K562 (cell line): ENCODE data around the gene ELK1. TPM values are rescaled to one million over a fixed set of nuclear protein-coding genes. Genes with fewer than 3 reads are reported as not detected.

Source experiments
- ATAC-seq: fragments of 200-7000 bp; cut with Tn5 transposase; 3 replicates; pipeline ENCODE4 v1.9.1; 2020; ENCODE audit warnings: moderate library complexity
- BruUV-seq: library from RNA; stranded (reverse); fragments of 400-500 nt; replicated peaks from 2 replicates; lab custom pipeline; 2021; lab: Mats Ljungman, UMichigan
- CTCF ChIA-PET: fragments of 300-600 bp; formaldehyde crosslinking; extraction: SDS; loops from one replicate; lab custom pipeline; 2021; ENCODE audit warnings: low intra/inter-chr PET ratio; lab: Yijun Ruan, JAX
- POLR2A ChIA-PET: fragments of 300-600, 350-650 bp; sonication (Branson Sonifier 250); formaldehyde crosslinking; extraction: SDS; loops from one replicate; lab custom pipeline; 2021; ENCODE audit warnings: antibody characterized with exemption, inconsistent platforms; lab: Yijun Ruan, JAX
- DNase-seq, 4 experiments: peaks; one replicate each; pipeline versions ENCODE4 v3.0.0 to v3.0.0-alpha.2; 2011 to 2018; ENCODE audit warnings: low spot score in 3 of 4, mixed read lengths in 3 of 4; ENCODE audit errors: extremely low read depth in 1 of 4
- FAIRE-seq: peaks from 2 replicates; lab custom pipeline; 2011; peaks lifted over from hg19 to GRCh38; lab: Jason Lieb, UNC
- H2AFZ ChIP-seq: 2 replicates; pipeline ENCODE4 v1.6.0; 2011; ENCODE audit warnings: low read depth, low read length, control low read depth, inconsistent platforms
- H3K27ac ChIP-seq: fragments of 200-600 bp; 3 replicates; pipeline ENCODE4 v1.8.0; 2011; ENCODE audit warnings: low read depth, mild to moderate bottlenecking, control low read depth, inconsistent platforms, low read length, moderate library complexity, mixed read lengths; ENCODE audit errors: extremely low read depth
- H3K27me3 ChIP-seq, 2 experiments: fragments of 300-600 bp in 1 of 2; 2 replicates in 1 of 2; 3 replicates in 1 of 2; pipeline versions ENCODE4 v1.6.0 to v1.8.0; 2011; ENCODE audit warnings: inconsistent platforms in 2 of 2, low read length in 2 of 2, mild to moderate bottlenecking in 1 of 2, mixed read lengths in 1 of 2, moderate library complexity in 1 of 2; ENCODE audit not compliant: control insufficient read depth in 2 of 2, insufficient read depth in 2 of 2
- H3K36me3 ChIP-seq: fragments of 300-600 bp; 3 replicates; pipeline ENCODE4 v1.8.0; 2011; ENCODE audit warnings: mild to moderate bottlenecking, low read length, inconsistent platforms; ENCODE audit not compliant: control insufficient read depth, insufficient read depth
- H3K4me1 ChIP-seq, 2 experiments: fragments of 200-600 bp in 1 of 2; replicated peaks in 1 of 2; 2 replicates in 1 of 2; 3 replicates in 1 of 2; pipeline versions ENCODE4 v1.5.1 to v1.8.0; 2011; ENCODE audit warnings: inconsistent platforms in 2 of 2, low read length in 2 of 2, mild to moderate bottlenecking in 1 of 2, mixed read lengths in 1 of 2, moderate library complexity in 1 of 2; ENCODE audit not compliant: control insufficient read depth in 2 of 2, insufficient read depth in 2 of 2
- H3K4me2 ChIP-seq: 2 replicates; pipeline ENCODE4 v1.6.1; 2011; ENCODE audit warnings: low read length, control low read depth, inconsistent platforms, mixed read lengths; ENCODE audit not compliant: insufficient read depth
- H3K4me3 ChIP-seq: fragments of 200-600 bp; sonication (generic), shearing (Covaris generic); 2 replicates; pipeline ENCODE4 v1.5.1; 2016; ENCODE audit warnings: control low read depth, inconsistent platforms
- H3K79me2 ChIP-seq: fragments of 200-600 bp; 3 replicates; pipeline ENCODE4 v1.8.0; 2011; ENCODE audit warnings: low read length, inconsistent platforms; ENCODE audit not compliant: control insufficient read depth, insufficient read depth
- H3K9ac ChIP-seq, 2 experiments: 2 replicates each; pipeline versions ENCODE4 v1.6.0 to v1.6.1; 2011; ENCODE audit warnings: low read depth in 2 of 2, low read length in 2 of 2, control low read depth in 1 of 2, inconsistent platforms in 1 of 2, mild to moderate bottlenecking in 1 of 2, mixed read lengths in 1 of 2; ENCODE audit not compliant: insufficient read depth in 1 of 2
- H3K9me1 ChIP-seq: one replicate; pipeline ENCODE4 v1.6.0; 2011; ENCODE audit warnings: inconsistent platforms, mild to moderate bottlenecking, low read length, moderate library complexity; ENCODE audit not compliant: control insufficient read depth, insufficient read depth
- H3K9me3 ChIP-seq: replicated peaks from 2 replicates; pipeline ENCODE4 v1.5.1; 2011; ENCODE audit warnings: low read depth, low read length, inconsistent platforms; ENCODE audit not compliant: control insufficient read depth, insufficient read depth
- H4K20me1 ChIP-seq: replicated peaks from 2 replicates; pipeline ENCODE4 v1.6.1; 2011; ENCODE audit warnings: low read length, inconsistent platforms, mixed read lengths; ENCODE audit not compliant: control insufficient read depth, insufficient read depth
- ARID3B ChIP-seq: fragments of 250-450 bp; sonication (Bioruptor Pico); IDR thresholded peaks from 2 replicates; pipeline ENCODE4 v1.4.0; 2020; ENCODE audit warnings: borderline replicate concordance
- C11orf30 ChIP-seq: fragments of 450-650 bp; IDR thresholded peaks from 2 replicates; pipeline ENCODE4 v1.6.1; 2016; ENCODE audit warnings: low read depth, mild to moderate bottlenecking
- CCNT2 ChIP-seq: IDR thresholded peaks from 2 replicates; pipeline ENCODE4 v1.6.1; 2011; ENCODE audit warnings: borderline replicate concordance, low read depth, mild to moderate bottlenecking, moderate library complexity, mixed read lengths, low read length; ENCODE audit not compliant: insufficient read length; ENCODE audit errors: extremely low read depth
- CEBPG ChIP-seq, 3 experiments: fragments of 200-800 bp in 1 of 3; sonication (Bioruptor generic) in 1 of 3; sonication (generic) in 1 of 3; formaldehyde crosslinking in 1 of 3; IDR thresholded peaks in 2 of 3; conservative IDR thresholded peaks in 1 of 3; 2 replicates each; pipeline versions ENCODE4 v1.6.1 to v1.8.0; 2016 to 2022; ENCODE audit warnings: missing compliant biosample characterization in 2 of 3, missing genetic modification characterization in 2 of 3, mild to moderate bottlenecking in 1 of 3, missing genetic modification reagents in 1 of 3
- CHCHD3 ChIP-seq: fragments of 250-450 bp; sonication (Bioruptor Pico); IDR thresholded peaks from 2 replicates; pipeline ENCODE4 v2.1.2; 2022; ENCODE audit warnings: mild to moderate bottlenecking
- GTF2F1 ChIP-seq: IDR thresholded peaks from 2 replicates; pipeline ENCODE4 v1.6.1; 2011; ENCODE audit warnings: low read depth, low read length, improper control_type of control experiment
- KDM1A ChIP-seq, 2 experiments: fragments of 450-650 bp; IDR thresholded peaks; 2 replicates each; pipeline ENCODE4 v1.6.1; 2016; ENCODE audit warnings: mild to moderate bottlenecking in 2 of 2
- TFE3 ChIP-seq: fragments of 450-650 bp; formaldehyde crosslinking; IDR thresholded peaks from 2 replicates; pipeline ENCODE4 v1.4.0; 2020; ENCODE audit warnings: mild to moderate bottlenecking, mixed read lengths
- ZNF707 ChIP-seq: fragments of 250-450 bp; sonication (Bioruptor Pico); conservative IDR thresholded peaks from 2 replicates; pipeline ENCODE4 v1.8.0; 2022; ENCODE audit warnings: inconsistent platforms, mild to moderate bottlenecking, moderate library complexity
- WGBS: fragments of 100-300 bp; shearing (Covaris generic); methylation state at CpG from one replicate; pipeline ENCODE4 v1.1.6; 2016; ENCODE audit warnings: low coverage, mixed read lengths; ENCODE audit not compliant: insufficient coverage; ENCODE audit errors: missing lambda C conversion rate; 5-methylcytosine and 5-hydroxymethylcytosine counted together
- in situ Hi-C: fragments of 300-500 bp; cut with MboI; formaldehyde crosslinking; loops from 4 replicates; pipeline ENCODE4 v1.15.0; 2018; ENCODE audit warnings: inconsistent platforms, mixed read lengths
- intact Hi-C: fragments of 100-400 bp; cut with micrococcal nuclease; formaldehyde crosslinking; loops from 2 replicates; pipeline ENCODE4 v1.14.2; 2022
- polyA plus RNA-seq, 8 experiments: library from polyadenylated mRNA; depleted of rRNA in 4 of 8; stranded (reverse) in 5 of 8; unstranded in 3 of 8; fragments of >200 nt; fragmentation: Nextera tagmentation in 2 of 8; fragmentation: Illumina TruSeq in 1 of 8; extraction: Ambion mirVana in 2 of 8; extraction: Trizol in 1 of 8; gene quantifications; 2 replicates each; pipeline versions ENCODE4 v1.2.1 to v1.2.3, GENCODE V29; 2011 to 2014; ENCODE audit warnings: inconsistent platforms in 1 of 8, missing spikeins in 1 of 8
- total RNA-seq, 7 experiments: library from RNA; depleted of rRNA in 6 of 7; stranded (reverse); fragments of >200 nt in 6 of 7; fragmentation: Illumina TruSeq in 2 of 7; extraction: Trizol in 2 of 7; gene quantifications; 2 replicates each; pipeline versions ENCODE4 v1.2.1 to v1.2.3, GENCODE V29; 2011 to 2021; ENCODE audit warnings: low replicate concordance in 1 of 7
- TF ChIP-seq, protein P1 (sequence below): fragments of 450-650 bp; IDR thresholded peaks from 2 replicates; pipeline ENCODE4 v1.6.1; 2016; ENCODE audit warnings: low read depth

ELK1 gene
- total and polyA plus RNA-seq, 9 of the 15 experiments (the other 6 are each of a cell fraction or from before 2014, with no cell fraction given), result 4.4 to 74.9 (median 26.5) TPM

DNA sequence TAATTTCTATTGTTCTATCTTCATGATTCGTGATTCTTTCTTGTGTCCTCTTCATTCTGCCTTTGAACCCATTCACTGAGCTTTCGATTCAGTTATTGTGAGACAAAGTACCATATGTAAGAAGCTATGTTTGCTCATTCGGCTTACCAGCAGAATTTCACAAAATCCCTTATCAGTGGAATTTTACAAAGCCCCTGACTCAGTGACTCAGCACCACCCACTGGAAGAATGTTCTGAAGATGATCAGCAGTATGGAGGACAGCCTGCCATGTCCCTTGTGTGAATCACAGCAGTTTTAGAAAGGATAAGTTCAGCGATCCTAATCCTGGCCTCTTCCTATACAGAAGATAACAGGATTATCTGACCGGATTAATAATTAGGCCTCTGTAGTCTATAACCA, 14.4 kb upstream of the ELK1 start:
- peak overlapping the region; percentile 61 for H3K27ac ChIP-seq
- H3K9me1 ChIP-seq, result no peaks in the 10 kb centered on the region
- no peaks in the 10 kb centered on the region for H3K36me3 ChIP-seq
- POLR2A ChIA-PET, result no interaction called here
- intact Hi-C loops (no loop called here), in situ Hi-C loops (no loop called here)
- peak; percentile 24 to 67 (median 30) for DNase-seq
- no TSS peak for BruUV-seq
- peak overlapping the region in 1 of 2 experiments; percentile 34; a peak in 1 of 4 replicates for H3K9ac ChIP-seq
- no peak overlapping the region for H3K4me3 ChIP-seq
- H3K79me2 ChIP-seq, result peaks cover 2% of the 10 kb centered on the region; the same call in 1 of the 3 replicates
- H3K4me2 ChIP-seq, result no peak overlapping the region; the same call in 1 of the 2 replicates
- H3K9me3 ChIP-seq, result no peaks in the 10 kb centered on the region
- ATAC-seq, result peak; percentile 42
- CTCF ChIA-PET, result no interaction called here
- H3K4me1 ChIP-seq, result peaks cover 13 to 57% of the 10 kb centered on the region in 2 experiments
- H3K27me3 ChIP-seq, result no peaks in the 10 kb centered on the region
- H4K20me1 ChIP-seq, result no peaks in the 10 kb centered on the region
- no peak for FAIRE-seq
- H2AFZ ChIP-seq, result peak overlapping the region; percentile 64
- 14% methylated on average over 5 of the region's 5 CpGs for WGBS
- TF ChIP-seq KDM1A (IDR thresholded peaks at IDR 0.05), result peak; percentile 54; a peak in 2 of 4 replicates
- no peak for TF ChIP-seq CCNT2
- no peak for TF ChIP-seq GTF2F1
- no peak for TF ChIP-seq TFE3 (CRISPR knock-in tag)
- TF ChIP-seq CHCHD3, result no peak
- peak; percentile 70 for TF ChIP-seq C11orf30
- TF ChIP-seq CEBPG (CRISPR knock-in tag; IDR thresholded peaks at IDR 0.05), result no peak
- no peak for TF ChIP-seq CEBPG (tag; conservative IDR thresholded peaks at IDR 0.05 in 1 of 2, IDR thresholded peaks at IDR 0.05 in 1 of 2)
- TF ChIP-seq ARID3B (CRISPR knock-in tag), result no peak
- no peak for TF ChIP-seq ZNF707 (CRISPR knock-in tag)
- TF ChIP-seq, protein P1, sequence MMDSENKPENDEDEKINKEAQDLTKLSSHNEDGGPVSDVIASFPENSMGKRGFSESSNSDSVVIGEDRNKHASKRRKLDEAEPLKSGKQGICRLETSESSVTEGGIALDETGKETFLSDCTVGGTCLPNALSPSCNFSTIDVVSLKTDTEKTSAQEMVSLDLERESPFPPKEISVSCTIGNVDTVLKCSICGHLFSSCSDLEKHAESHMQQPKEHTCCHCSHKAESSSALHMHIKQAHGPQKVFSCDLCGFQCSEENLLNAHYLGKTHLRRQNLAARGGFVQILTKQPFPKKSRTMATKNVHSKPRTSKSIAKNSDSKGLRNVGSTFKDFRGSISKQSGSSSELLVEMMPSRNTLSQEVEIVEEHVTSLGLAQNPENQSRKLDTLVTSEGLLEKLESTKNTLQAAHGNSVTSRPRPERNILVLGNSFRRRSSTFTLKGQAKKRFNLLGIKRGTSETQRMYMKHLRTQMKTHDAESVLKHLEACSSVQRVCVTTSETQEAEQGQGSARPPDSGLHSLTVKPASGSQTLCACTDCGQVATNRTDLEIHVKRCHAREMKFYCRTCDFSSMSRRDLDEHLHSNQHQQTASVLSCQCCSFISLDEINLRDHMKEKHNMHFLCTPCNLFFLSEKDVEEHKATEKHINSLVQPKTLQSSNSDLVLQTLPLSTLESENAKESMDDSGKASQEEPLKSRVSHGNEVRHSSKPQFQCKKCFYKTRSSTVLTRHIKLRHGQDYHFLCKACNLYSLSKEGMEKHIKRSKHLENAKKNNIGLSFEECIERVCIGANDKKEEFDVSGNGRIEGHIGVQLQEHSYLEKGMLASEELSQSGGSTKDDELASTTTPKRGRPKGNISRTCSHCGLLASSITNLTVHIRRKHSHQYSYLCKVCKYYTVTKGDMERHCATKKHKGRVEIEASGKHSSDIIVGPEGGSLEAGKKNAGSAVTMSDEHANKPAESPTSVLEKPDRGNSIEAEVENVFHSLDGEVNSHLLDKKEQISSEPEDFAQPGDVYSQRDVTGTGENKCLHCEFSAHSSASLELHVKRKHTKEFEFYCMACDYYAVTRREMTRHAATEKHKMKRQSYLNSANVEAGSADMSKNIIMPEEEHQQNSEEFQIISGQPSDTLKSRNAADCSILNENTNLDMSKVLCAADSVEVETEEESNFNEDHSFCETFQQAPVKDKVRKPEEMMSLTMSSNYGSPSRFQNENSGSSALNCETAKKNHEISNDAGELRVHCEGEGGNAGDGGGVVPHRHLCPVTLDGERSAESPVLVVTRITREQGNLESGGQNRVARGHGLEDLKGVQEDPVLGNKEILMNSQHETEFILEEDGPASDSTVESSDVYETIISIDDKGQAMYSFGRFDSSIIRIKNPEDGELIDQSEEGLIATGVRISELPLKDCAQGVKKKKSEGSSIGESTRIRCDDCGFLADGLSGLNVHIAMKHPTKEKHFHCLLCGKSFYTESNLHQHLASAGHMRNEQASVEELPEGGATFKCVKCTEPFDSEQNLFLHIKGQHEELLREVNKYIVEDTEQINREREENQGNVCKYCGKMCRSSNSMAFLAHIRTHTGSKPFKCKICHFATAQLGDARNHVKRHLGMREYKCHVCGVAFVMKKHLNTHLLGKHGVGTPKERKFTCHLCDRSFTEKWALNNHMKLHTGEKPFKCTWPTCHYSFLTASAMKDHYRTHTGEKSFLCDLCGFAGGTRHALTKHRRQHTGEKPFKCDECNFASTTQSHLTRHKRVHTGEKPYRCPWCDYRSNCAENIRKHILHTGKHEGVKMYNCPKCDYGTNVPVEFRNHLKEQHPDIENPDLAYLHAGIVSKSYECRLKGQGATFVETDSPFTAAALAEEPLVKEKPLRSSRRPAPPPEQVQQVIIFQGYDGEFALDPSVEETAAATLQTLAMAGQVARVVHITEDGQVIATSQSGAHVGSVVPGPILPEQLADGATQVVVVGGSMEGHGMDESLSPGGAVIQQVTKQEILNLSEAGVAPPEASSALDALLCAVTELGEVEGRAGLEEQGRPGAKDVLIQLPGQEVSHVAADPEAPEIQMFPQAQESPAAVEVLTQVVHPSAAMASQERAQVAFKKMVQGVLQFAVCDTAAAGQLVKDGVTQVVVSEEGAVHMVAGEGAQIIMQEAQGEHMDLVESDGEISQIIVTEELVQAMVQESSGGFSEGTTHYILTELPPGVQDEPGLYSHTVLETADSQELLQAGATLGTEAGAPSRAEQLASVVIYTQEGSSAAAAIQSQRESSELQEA, result no peak
